ENCODE data around the gene STAP1. TPM values are rescaled to one million over a fixed set of nuclear protein-coding genes. Genes with fewer than 3 reads are reported as not detected.
"Not testable (repeated sequence)": the region's sequence is repeated elsewhere in the genome, so short reads cannot be mapped to it uniquely, and the experiment has no call there.

The STAP1 gene
- total RNA-seq, 2 experiments from 2014 or later, result 88.4 to 111 TPM

DNA sequence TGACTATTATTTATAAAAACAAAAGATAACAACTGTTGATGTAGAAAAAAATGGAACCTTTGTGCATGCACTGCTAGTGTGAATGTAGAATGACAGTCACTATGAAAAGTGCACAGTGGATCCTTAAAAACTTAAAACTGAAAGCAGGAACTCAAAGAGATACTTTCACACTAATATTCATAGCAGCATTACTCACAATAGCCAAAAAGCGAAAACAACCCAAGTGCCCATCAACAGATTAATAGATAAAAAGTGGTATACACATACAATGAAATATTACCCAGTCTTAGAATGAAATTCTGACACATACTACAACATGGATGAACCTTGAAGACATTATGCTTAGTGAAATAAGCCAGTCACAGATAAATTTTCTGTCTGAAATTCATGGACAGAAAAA is 37.0 kb upstream of the STAP1 start:
- intact Hi-C loops (cut with micrococcal nuclease; ENCODE audit: unreplicated experiment), result no loop called here
- peaks cover 92% of the 10 kb centered on the region for H3K36me3 ChIP-seq (ENCODE audit: insufficient read depth, low read length)
- no peak overlapping the region for H2AFZ ChIP-seq (ENCODE audit: low read length)
- no peaks in the 10 kb centered on the region for H3K4me1 ChIP-seq (ENCODE audit: insufficient read depth, low read length, poor library complexity, severe bottlenecking)
- no TSS peak for BruUV-seq (replicated peaks)
- no peak overlapping the region for H3K4me3 ChIP-seq (ENCODE audit: low read depth, low read length, poor library complexity, severe bottlenecking)
- H3K4me2 ChIP-seq (ENCODE audit: low read length), result no peak overlapping the region
- H3K27ac ChIP-seq (ENCODE audit: low read depth, low read length, poor library complexity, severe bottlenecking), result no peak overlapping the region
- H3K9me3 ChIP-seq (ENCODE audit: low read length), result no peaks in the 10 kb centered on the region
- no peaks in the 10 kb centered on the region for H3K9me2 ChIP-seq (ENCODE audit: insufficient read depth, low read length)
- peaks cover 59% of the 10 kb centered on the region for H3K79me2 ChIP-seq (ENCODE audit: insufficient read depth, low read depth, low read length)
- ChIA-PET CTCF (ENCODE audit: unreplicated experiment) (no interaction called here), POLR2A (no interaction called here)
- no peak for DNase-seq (ENCODE audit: low spot score)
- no peak for TF ChIP-seq EZH2phosphoT487 (IDR thresholded peaks at IDR 0.05; ENCODE audit: borderline replicate concordance, low read depth, low read length)
- TF ChIP-seq, protein P1, sequence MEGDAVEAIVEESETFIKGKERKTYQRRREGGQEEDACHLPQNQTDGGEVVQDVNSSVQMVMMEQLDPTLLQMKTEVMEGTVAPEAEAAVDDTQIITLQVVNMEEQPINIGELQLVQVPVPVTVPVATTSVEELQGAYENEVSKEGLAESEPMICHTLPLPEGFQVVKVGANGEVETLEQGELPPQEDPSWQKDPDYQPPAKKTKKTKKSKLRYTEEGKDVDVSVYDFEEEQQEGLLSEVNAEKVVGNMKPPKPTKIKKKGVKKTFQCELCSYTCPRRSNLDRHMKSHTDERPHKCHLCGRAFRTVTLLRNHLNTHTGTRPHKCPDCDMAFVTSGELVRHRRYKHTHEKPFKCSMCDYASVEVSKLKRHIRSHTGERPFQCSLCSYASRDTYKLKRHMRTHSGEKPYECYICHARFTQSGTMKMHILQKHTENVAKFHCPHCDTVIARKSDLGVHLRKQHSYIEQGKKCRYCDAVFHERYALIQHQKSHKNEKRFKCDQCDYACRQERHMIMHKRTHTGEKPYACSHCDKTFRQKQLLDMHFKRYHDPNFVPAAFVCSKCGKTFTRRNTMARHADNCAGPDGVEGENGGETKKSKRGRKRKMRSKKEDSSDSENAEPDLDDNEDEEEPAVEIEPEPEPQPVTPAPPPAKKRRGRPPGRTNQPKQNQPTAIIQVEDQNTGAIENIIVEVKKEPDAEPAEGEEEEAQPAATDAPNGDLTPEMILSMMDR (conservative IDR thresholded peaks at IDR 0.05; ENCODE audit: low read length), result no peak
- H4K20me1 ChIP-seq (ENCODE audit: insufficient read depth, low read length), result no peaks in the 10 kb centered on the region

DNA sequence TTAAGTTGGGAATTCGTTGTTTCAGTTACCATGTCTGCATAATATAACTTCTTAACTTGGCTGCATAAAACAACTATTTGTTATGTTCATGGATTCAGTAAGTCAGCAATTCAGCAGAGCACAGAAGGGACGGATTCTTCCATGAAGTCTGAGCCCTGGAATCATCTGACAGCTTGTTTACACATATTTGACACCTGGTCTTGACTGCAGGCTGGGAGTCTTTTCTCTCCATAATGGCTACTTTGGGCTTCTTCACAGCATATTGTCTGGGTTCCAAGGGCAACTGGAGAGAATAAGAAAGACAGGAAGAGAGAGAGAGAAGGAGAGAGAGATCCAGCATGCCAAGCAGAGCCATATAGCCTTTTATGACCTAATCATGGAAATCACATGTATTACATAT is 36.3 kb upstream of the STAP1 start:
- H3K79me2 ChIP-seq (ENCODE audit: insufficient read depth, low read depth, low read length), result peaks cover 66% of the 10 kb centered on the region
- no peak for DNase-seq (ENCODE audit: low spot score)
- H3K4me3 ChIP-seq (ENCODE audit: low read depth, low read length, poor library complexity, severe bottlenecking), result no peak overlapping the region
- H4K20me1 ChIP-seq (ENCODE audit: insufficient read depth, low read length), result no peaks in the 10 kb centered on the region
- no peak overlapping the region for H2AFZ ChIP-seq (ENCODE audit: low read length)
- no peak overlapping the region for H3K27ac ChIP-seq (ENCODE audit: low read depth, low read length, poor library complexity, severe bottlenecking)
- POLR2A ChIA-PET, result no interaction called here
- no peak for TF ChIP-seq EZH2phosphoT487 (IDR thresholded peaks at IDR 0.05; ENCODE audit: borderline replicate concordance, low read depth, low read length)
- H3K36me3 ChIP-seq (ENCODE audit: insufficient read depth, low read length), result peaks cover 92% of the 10 kb centered on the region
- CTCF ChIA-PET (ENCODE audit: unreplicated experiment), result no interaction called here
- no peaks in the 10 kb centered on the region for H3K4me1 ChIP-seq (ENCODE audit: insufficient read depth, low read length, poor library complexity, severe bottlenecking)
- H3K9me2 ChIP-seq (ENCODE audit: insufficient read depth, low read length), result no peaks in the 10 kb centered on the region
- H3K4me2 ChIP-seq (ENCODE audit: low read length), result no peak overlapping the region
- no TSS peak for BruUV-seq (replicated peaks)
- no peaks in the 10 kb centered on the region for H3K9me3 ChIP-seq (ENCODE audit: low read length)
- intact Hi-C loops (cut with micrococcal nuclease; ENCODE audit: unreplicated experiment), result no loop called here

DNA sequence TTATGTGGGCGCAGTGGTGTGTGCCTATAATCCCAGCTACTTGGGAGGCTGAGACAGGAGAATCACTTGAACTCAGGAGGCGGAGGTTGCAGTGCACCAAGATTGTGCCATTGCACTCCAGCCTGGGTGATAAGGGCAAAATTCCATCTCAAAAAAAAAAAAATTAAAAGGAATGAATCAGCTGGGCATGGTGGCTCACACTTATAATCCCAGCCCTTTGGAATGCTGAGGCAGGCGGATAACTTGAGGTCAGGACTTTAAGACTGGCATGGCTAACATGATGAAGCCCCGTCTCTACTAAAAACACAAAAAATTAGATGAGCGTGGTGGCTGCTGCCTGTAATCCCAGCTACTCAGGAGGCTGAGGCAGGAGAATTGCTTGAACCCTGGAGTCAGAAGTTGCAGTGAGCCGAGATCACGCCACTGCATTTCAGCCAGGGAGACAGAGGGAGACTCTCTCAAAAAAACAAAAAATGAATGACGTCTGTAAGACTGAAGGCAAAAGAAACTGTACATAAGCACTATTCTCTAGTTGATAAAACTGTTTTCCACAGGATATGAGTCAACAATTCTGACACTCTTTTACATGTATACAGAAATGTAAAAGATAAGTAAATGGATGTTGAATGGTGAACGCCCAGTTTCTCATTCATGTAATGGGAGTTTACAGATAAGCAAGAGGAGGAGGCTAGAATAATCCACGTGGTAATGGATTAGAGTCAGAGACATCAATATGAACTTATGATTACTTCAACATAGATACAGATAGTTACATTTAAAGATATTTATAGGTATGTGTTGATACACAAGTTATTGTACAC is 35.5 kb upstream of the STAP1 start:
- intact Hi-C loops (cut with micrococcal nuclease; ENCODE audit: unreplicated experiment), result no loop called here
- DNase-seq (ENCODE audit: low spot score), result no peak
- Histone ChIP-seq H3K27ac (ENCODE audit: low read depth, low read length, poor library complexity, severe bottlenecking) (no peak overlapping the region), H3K79me2 (ENCODE audit: insufficient read depth, low read depth, low read length) (peaks cover 73% of the 10 kb centered on the region), H3K9me2 (ENCODE audit: insufficient read depth, low read length) (no peaks in the 10 kb centered on the region), H3K4me2 (ENCODE audit: low read length) (no peak overlapping the region), H3K4me3 (ENCODE audit: low read depth, low read length, poor library complexity, severe bottlenecking) (no peak overlapping the region), H3K9me3 (ENCODE audit: low read length) (no peaks in the 10 kb centered on the region), H3K4me1 (ENCODE audit: insufficient read depth, low read length, poor library complexity, severe bottlenecking) (no peaks in the 10 kb centered on the region), H2AFZ (ENCODE audit: low read length) (no peak overlapping the region), H4K20me1 (ENCODE audit: insufficient read depth, low read length) (no peaks in the 10 kb centered on the region), H3K36me3 (ENCODE audit: insufficient read depth, low read length) (peaks cover 91% of the 10 kb centered on the region)
- BruUV-seq (replicated peaks), result no TSS peak
- TF ChIP-seq, protein P1 (conservative IDR thresholded peaks at IDR 0.05; ENCODE audit: low read length), result no peak
- no peak for TF ChIP-seq EZH2phosphoT487 (IDR thresholded peaks at IDR 0.05; ENCODE audit: borderline replicate concordance, low read depth, low read length)
- CTCF ChIA-PET (ENCODE audit: unreplicated experiment), result no interaction called here
- POLR2A ChIA-PET, result interaction anchor here (1.2 to 1.5 kb wide), 2 partner anchors 13 to 29 kb away, joined by 4 read pairs; no protein-coding TSS in a partner anchor

- CTCF ChIA-PET (ENCODE audit: unreplicated experiment); H2AFZ ChIP-seq (ENCODE audit: low read length); intact Hi-C loops (cut with micrococcal nuclease; ENCODE audit: unreplicated experiment); DNase-seq (ENCODE audit: low spot score); BruUV-seq (replicated peaks); H3K4me2 ChIP-seq (ENCODE audit: low read length); H4K20me1 ChIP-seq (ENCODE audit: insufficient read depth, low read length); H3K4me3 ChIP-seq (ENCODE audit: low read depth, low read length, poor library complexity, severe bottlenecking); H3K4me1 ChIP-seq (ENCODE audit: insufficient read depth, low read length, poor library complexity, severe bottlenecking); H3K9me2 ChIP-seq (ENCODE audit: insufficient read depth, low read length); H3K27ac ChIP-seq (ENCODE audit: low read depth, low read length, poor library complexity, severe bottlenecking); H3K9me3 ChIP-seq (ENCODE audit: low read length): not testable (repeated sequence)
- POLR2A ChIA-PET, result interaction anchor here (0.6 to 1.5 kb wide), 4 partner anchors 12 to 862 kb away, joined by 3 to 4 read pairs (median 4); no protein-coding TSS in a partner anchor
- Histone ChIP-seq H3K36me3 (ENCODE audit: insufficient read depth, low read length) (peaks cover 92% of the 10 kb centered on the region), H3K79me2 (ENCODE audit: insufficient read depth, low read depth, low read length) (peaks cover 77% of the 10 kb centered on the region)
Measured at GRCh38 chr4:67524140-67524539, 34.4 kb upstream of the STAP1 start.
